HEK293 (cell line): ENCODE data around the gene DLX3.
A peak's percentile ranks its signal among the peaks of the same experiment; 100 is the strongest.
"Not testable (repeated sequence)": the region's sequence is repeated elsewhere in the genome, so short reads cannot be mapped to it uniquely, and the experiment has no call there.

ENCODE experiments used
- CTCF ChIA-PET: fragments of 350-600 bp; formaldehyde crosslinking; extraction: SDS; loops from one replicate; lab custom pipeline; 2021; ENCODE audit warnings: antibody characterized with exemption; lab: Yijun Ruan, JAX
- POLR2A ChIA-PET: fragments of 300-600 bp; formaldehyde crosslinking; extraction: SDS; loops from one replicate; lab custom pipeline; 2020; ENCODE audit warnings: antibody characterized with exemption, inconsistent platforms; lab: Yijun Ruan, JAX
- H3K27ac ChIP-seq: fragments of 200-500 bp; sonication (Bioruptor generic); 2 replicates; pipeline ENCODE4 v1.5.1; 2014; ENCODE audit warnings: low read depth, low read length, control low read depth, inconsistent platforms; ENCODE audit errors: extremely low read depth
- H3K36me3 ChIP-seq, 2 experiments: fragments of 200-500 bp in 1 of 2; sonication (Bioruptor generic) in 1 of 2; 1 replicate in 1 of 2; 2 replicates in 1 of 2; pipeline ENCODE4 v1.5.1; 2014 to 2017; ENCODE audit warnings: inconsistent platforms in 2 of 2, low read length in 2 of 2; ENCODE audit not compliant: control insufficient read depth in 2 of 2, insufficient read depth in 1 of 2
- H3K4me1 ChIP-seq: fragments of 200-500 bp; sonication (Bioruptor generic); 2 replicates; pipeline ENCODE4 v1.5.1; 2014; ENCODE audit warnings: mild to moderate bottlenecking, low read length, inconsistent platforms; ENCODE audit not compliant: control insufficient read depth, insufficient read depth
- H3K4me3 ChIP-seq: 2 replicates; pipeline ENCODE4 v1.5.1; 2011; ENCODE audit warnings: low read depth, mild to moderate bottlenecking, control low read depth, low read length, moderate library complexity
- H3K9me3 ChIP-seq: fragments of 200-500 bp; sonication (Bioruptor generic); 2 replicates; pipeline ENCODE4 v1.5.1; 2014; ENCODE audit warnings: low read depth, low read length, inconsistent platforms; ENCODE audit not compliant: control insufficient read depth, insufficient read depth
- BCL6B ChIP-seq: fragments of 450-650 bp; formaldehyde crosslinking; IDR thresholded peaks from 2 replicates; pipeline ENCODE4 v1.5.1; 2017; ENCODE audit warnings: missing biosample characterization, missing genetic modification characterization
- EGR2 ChIP-seq: fragments of 450-650 bp; formaldehyde crosslinking; IDR thresholded peaks from 2 replicates; pipeline ENCODE4 v1.5.1; 2016; ENCODE audit warnings: low read depth, missing biosample characterization, missing genetic modification characterization
- GLIS2 ChIP-seq: fragments of 450-650 bp; formaldehyde crosslinking; IDR thresholded peaks from 2 replicates; pipeline ENCODE4 v1.5.1; 2016; ENCODE audit warnings: missing biosample characterization, missing genetic modification characterization
- SETDB1 ChIP-seq: IDR thresholded peaks from one replicate; pipeline ENCODE4 v1.6.1; 2017; ENCODE audit warnings: mild to moderate bottlenecking, low read length, moderate library complexity, mixed read lengths; ENCODE audit not compliant: insufficient read length
- SP7 ChIP-seq: fragments of 450-650 bp; formaldehyde crosslinking; IDR thresholded peaks from 2 replicates; pipeline ENCODE4 v1.5.1; 2016; ENCODE audit warnings: missing biosample characterization, missing genetic modification characterization
- TRIM28 ChIP-seq: IDR thresholded peaks from 2 replicates; pipeline ENCODE4 v1.6.1; 2011; ENCODE audit warnings: low read length, control low read depth, borderline replicate concordance
- YY1 ChIP-seq: fragments of 450-650 bp; formaldehyde crosslinking; IDR thresholded peaks from 2 replicates; pipeline ENCODE4 v1.5.1; 2018; ENCODE audit warnings: missing biosample characterization, missing genetic modification characterization
- ZBTB48 ChIP-seq: fragments of 450-650 bp; formaldehyde crosslinking; IDR thresholded peaks from 2 replicates; pipeline ENCODE4 v1.5.1; 2016; ENCODE audit warnings: missing biosample characterization, missing genetic modification characterization
- ZBTB7A ChIP-seq: fragments of 450-650 bp; formaldehyde crosslinking; IDR thresholded peaks from 2 replicates; pipeline ENCODE4 v1.5.1; 2016; ENCODE audit warnings: low read depth, missing biosample characterization, missing genetic modification characterization
- ZFHX2 ChIP-seq: fragments of 450-650 bp; formaldehyde crosslinking; conservative IDR thresholded peaks from 2 replicates; pipeline ENCODE4 v1.5.1; 2016; ENCODE audit warnings: missing biosample characterization, missing genetic modification characterization
- ZNF146 ChIP-seq: fragments of 450-650 bp; formaldehyde crosslinking; IDR thresholded peaks from 2 replicates; pipeline ENCODE4 v1.5.1; 2016; ENCODE audit warnings: missing biosample characterization, missing genetic modification characterization
- ZNF221 ChIP-seq: fragments of 450-650 bp; formaldehyde crosslinking; IDR thresholded peaks from 2 replicates; pipeline ENCODE4 v1.5.1; 2017; ENCODE audit warnings: missing biosample characterization, missing genetic modification characterization, borderline replicate concordance
- ZNF302 ChIP-seq: fragments of 450-650 bp; formaldehyde crosslinking; IDR thresholded peaks from 2 replicates; pipeline ENCODE4 v1.5.1; 2016; ENCODE audit warnings: missing biosample characterization, missing genetic modification characterization, low read depth
- ZNF366 ChIP-seq: fragments of 450-650 bp; formaldehyde crosslinking; conservative IDR thresholded peaks from 2 replicates; pipeline ENCODE4 v1.5.1; 2016; ENCODE audit warnings: missing biosample characterization, missing genetic modification characterization
- ZNF514 ChIP-seq: fragments of 450-650 bp; formaldehyde crosslinking; IDR thresholded peaks from 2 replicates; pipeline ENCODE4 v1.5.1; 2016; ENCODE audit warnings: missing biosample characterization, missing genetic modification characterization
- ZNF580 ChIP-seq: fragments of 450-650 bp; formaldehyde crosslinking; IDR thresholded peaks from 2 replicates; pipeline ENCODE4 v1.5.1; 2016; ENCODE audit warnings: missing biosample characterization, missing genetic modification characterization
- ZNF623 ChIP-seq: fragments of 450-650 bp; formaldehyde crosslinking; IDR thresholded peaks from 2 replicates; pipeline ENCODE4 v1.5.1; 2016; ENCODE audit warnings: missing biosample characterization, missing genetic modification characterization
- ZNF660 ChIP-seq: fragments of 450-650 bp; IDR thresholded peaks from 2 replicates; pipeline ENCODE4 v1.5.1; 2018; ENCODE audit warnings: missing biosample characterization, mild to moderate bottlenecking, missing genetic modification characterization
- ZSCAN16 ChIP-seq: fragments of 450-650 bp; formaldehyde crosslinking; IDR thresholded peaks from 2 replicates; pipeline ENCODE4 v1.5.1; 2016; ENCODE audit warnings: missing biosample characterization, missing genetic modification characterization

The DLX3 gene

GRCh38 chr17:50042211-50042610 is 47.2 kb upstream of the DLX3 start:
- H3K36me3 ChIP-seq = no peaks in the 10 kb centered on the region
- CTCF ChIA-PET = interaction anchor here (0.6 kb wide), 1 partner anchor 116 kb away, joined by 3 read pairs; no protein-coding TSS in a partner anchor
- H3K4me3 ChIP-seq = no peak overlapping the region
- no peak for TF ChIP-seq SP7 (tag by site-specific recombination)
- H3K4me1 ChIP-seq = no peaks in the 10 kb centered on the region
- no peaks in the 10 kb centered on the region for H3K9me3 ChIP-seq
- no peak overlapping the region for H3K27ac ChIP-seq
- POLR2A ChIA-PET = no interaction called here

- H3K9me3 ChIP-seq, POLR2A ChIA-PET, H3K36me3 ChIP-seq, H3K27ac ChIP-seq: not testable (repeated sequence)
- CTCF ChIA-PET = interaction anchor here (0.8 to 4.0 kb wide), 3 partner anchors 14 to 54 kb away, joined by 3 to 18 read pairs (median 10); no protein-coding TSS in a partner anchor
- peak; percentile 98 for TF ChIP-seq ZNF146 (tag by site-specific recombination)
- 0 out of 2 replicates have a peak, but pooled peaks have one; percentile 52 for TF ChIP-seq ZNF580
- TF ChIP-seq, all 188 proteins: peak for 2; not testable (repeated sequence) for 186
- H3K4me3 ChIP-seq, H3K4me1 ChIP-seq: not testable (repeated sequence)
Observed at GRCh38 chr17:50040496-50040895, 45.5 kb upstream of the DLX3 start.

GRCh38 chr17:50039058-50039457 is 44.0 kb upstream of the DLX3 start:
- ChIA-PET CTCF (interaction anchor here (0.6 to 4.0 kb wide), 5 partner anchors 12 to 59 kb away, joined by 3 to 18 read pairs (median 9); partner anchors contain the start of genes DLX3 and PDK2), POLR2A (interaction anchor here (0.5 kb wide), 1 partner anchor 20 kb away, joined by 4 read pairs; no protein-coding TSS in a partner anchor)
- H3K36me3 ChIP-seq = no peaks in the 10 kb centered on the region
- H3K4me1 ChIP-seq = no peaks in the 10 kb centered on the region
- no peak overlapping the region for H3K4me3 ChIP-seq
- H3K27ac ChIP-seq = no peak overlapping the region
- no peak for TF ChIP-seq BCL6B (tag by site-specific recombination)
- TF ChIP-seq EGR2 (tag by site-specific recombination) = 0 out of 2 replicates have a peak, but pooled peaks have one; percentile 7
- no peaks in the 10 kb centered on the region for H3K9me3 ChIP-seq

GRCh38 chr17:50037321-50038107 is 42.5 kb upstream of the DLX3 start:
- POLR2A ChIA-PET = interaction anchor here (0.5 kb wide), 1 partner anchor 833 kb away, joined by 3 read pairs; no protein-coding TSS in a partner anchor
- Histone ChIP-seq H3K9me3 (no peaks in the 10 kb centered on the region), H3K4me3 (no peak overlapping the region), H3K27ac (no peak overlapping the region), H3K36me3 (no peaks in the 10 kb centered on the region), H3K4me1 (no peaks in the 10 kb centered on the region)
- CTCF ChIA-PET = interaction anchor here (0.6 to 4.0 kb wide), 5 partner anchors 11 to 57 kb away, joined by 3 to 18 read pairs (median 8); partner anchors contain the start of gene PDK2
- TF ChIP-seq ZFHX2 (tag by site-specific recombination) (no peak), ZBTB7A (tag by site-specific recombination) (no peak), ZNF623 (tag by site-specific recombination) (no peak), ZNF580 (no peak), ZNF366 (no peak), ZBTB48 (tag by site-specific recombination) (no peak), ZNF660 (no peak), YY1 (tag by site-specific recombination) (no peak), ZSCAN16 (tag by site-specific recombination) (no peak), ZNF514 (no peak), GLIS2 (tag by site-specific recombination) (no peak), ZNF302 (tag by site-specific recombination) (no peak), TRIM28 (no peak), ZNF221 (tag by site-specific recombination) (no peak), SETDB1 (no peak)
